ENCODE data around the gene LMNTD1. TPM values are rescaled to one million over a fixed set of nuclear protein-coding genes. Genes with fewer than 3 reads are reported as not detected.
A peak's percentile ranks its signal among the peaks of the same experiment; 100 is the strongest.

LMNTD1 gene
- total and polyA plus RNA-seq, 2 of the 4 experiments (the other 2 are of a cell fraction): 1.5 to 4.3 TPM

DNA sequence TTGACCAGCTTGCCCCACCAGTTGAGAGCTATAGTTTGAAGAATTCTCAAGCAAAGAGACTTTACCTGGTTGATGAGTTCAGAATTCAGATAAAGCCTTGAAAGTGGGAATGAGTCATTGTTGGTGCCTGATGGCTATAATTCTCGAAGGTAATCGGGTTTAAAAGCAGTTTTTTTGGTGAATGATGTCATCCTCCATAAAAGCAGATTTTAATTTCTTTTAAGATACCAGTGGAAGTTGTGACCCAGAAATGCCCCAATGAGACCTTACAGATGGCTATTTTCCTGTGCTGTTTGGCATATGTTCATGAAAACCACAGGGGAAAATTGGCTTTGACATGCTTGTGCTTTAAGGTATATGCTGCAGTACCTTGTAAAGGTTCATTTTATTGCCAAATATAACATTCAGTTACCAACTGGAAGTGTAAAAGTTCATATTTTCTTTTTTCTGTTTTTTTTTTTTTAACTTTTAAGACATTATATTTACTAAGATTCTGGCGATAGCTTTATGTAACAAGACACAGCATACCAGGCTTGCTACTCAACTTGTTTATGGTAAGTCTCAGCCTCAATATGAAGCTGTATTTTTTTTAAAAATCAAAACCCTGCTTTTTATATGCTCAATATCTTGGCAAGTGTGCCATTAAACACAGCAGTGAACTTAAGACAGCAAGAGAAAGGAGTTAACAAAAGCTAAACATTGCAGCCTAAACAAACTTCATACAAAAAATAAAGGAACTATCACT, 119.3 kb downstream of the LMNTD1 start:
- in situ Hi-C loops (cut with MboI; ENCODE audit: low sequenced_read_pairs): no loop called here
- no CpG with 5 or more reads among the region's 3 CpGs for WGBS, 2 experiments (ENCODE audit: extremely low coverage in 2 of 2, insufficient read length in 1 of 2)
- dilution Hi-C loops (cut with HindIII; ENCODE audit: low sequenced_read_pairs, unreplicated experiment): no loop called here
- H3K4me1 ChIP-seq (ENCODE audit: control insufficient read depth, insufficient read depth, low read length): peaks cover 17% of the 10 kb centered on the region
- peak overlapping the region; percentile 55 for H3K27ac ChIP-seq (ENCODE audit: insufficient read depth, low read length)
- H3K18ac ChIP-seq (ENCODE audit: low read depth, low read length): peak overlapping the region; percentile 97
- peak overlapping the region; percentile 53; the same call in 2 of the 3 replicates for H2BK15ac ChIP-seq (ENCODE audit: low read depth, low read length)
- BruUV-seq (replicated peaks): no TSS peak
- H2AFZ ChIP-seq (replicated peaks; ENCODE audit: low read length, poor library complexity): no peak overlapping the region
- peak overlapping the region; percentile 13; the same call in 1 of the 2 replicates for H4K91ac ChIP-seq (ENCODE audit: insufficient read depth, low read depth, low read length)
- H3K9me1 ChIP-seq (ENCODE audit: insufficient read depth, low read length): peaks cover 6% of the 10 kb centered on the region
- ChIA-PET CTCF (interaction anchor here (1.0 kb wide), 1 partner anchor 585 kb away, joined by 5 read pairs; no protein-coding TSS in a partner anchor), POLR2A (ENCODE audit: unreplicated experiment) (interaction anchor here (0.6 kb wide), 3 partner anchors 46 to 524 kb away, joined by 5 to 8 read pairs (median 5); no protein-coding TSS in a partner anchor)
- H3K4me3 ChIP-seq (ENCODE audit: insufficient read depth, low read depth, low read length): no peak overlapping the region
- DNase-seq (peak; percentile 52), ATAC-seq (ENCODE audit: low read depth) (peak; percentile 22)
- H4K20me1 ChIP-seq (ENCODE audit: insufficient read depth, low read length): no peaks in the 10 kb centered on the region
- TF ChIP-seq MXI1 (IDR thresholded peaks at IDR 0.05; ENCODE audit: borderline replicate concordance, low read depth, low read length) (no peak), RCOR1 (IDR thresholded peaks at IDR 0.05; ENCODE audit: insufficient replicate concordance, low read length) (no peak), CHD1 (IDR thresholded peaks at IDR 0.05; ENCODE audit: low read depth, low read length) (no peak), RAD21 (IDR thresholded peaks at IDR 0.05; ENCODE audit: low read length) (no peak), MAFK (IDR thresholded peaks at IDR 0.05; ENCODE audit: low read depth, low read length) (no peak), NFE2L2 (IDR thresholded peaks at IDR 0.05; ENCODE audit: low read depth, low read length) (no peak), BHLHE40 (IDR thresholded peaks at IDR 0.05; ENCODE audit: low read depth, low read length) (no peak), MAZ (IDR thresholded peaks at IDR 0.05; ENCODE audit: borderline replicate concordance, low read depth, low read length) (no peak)
- TF ChIP-seq, protein P1, sequence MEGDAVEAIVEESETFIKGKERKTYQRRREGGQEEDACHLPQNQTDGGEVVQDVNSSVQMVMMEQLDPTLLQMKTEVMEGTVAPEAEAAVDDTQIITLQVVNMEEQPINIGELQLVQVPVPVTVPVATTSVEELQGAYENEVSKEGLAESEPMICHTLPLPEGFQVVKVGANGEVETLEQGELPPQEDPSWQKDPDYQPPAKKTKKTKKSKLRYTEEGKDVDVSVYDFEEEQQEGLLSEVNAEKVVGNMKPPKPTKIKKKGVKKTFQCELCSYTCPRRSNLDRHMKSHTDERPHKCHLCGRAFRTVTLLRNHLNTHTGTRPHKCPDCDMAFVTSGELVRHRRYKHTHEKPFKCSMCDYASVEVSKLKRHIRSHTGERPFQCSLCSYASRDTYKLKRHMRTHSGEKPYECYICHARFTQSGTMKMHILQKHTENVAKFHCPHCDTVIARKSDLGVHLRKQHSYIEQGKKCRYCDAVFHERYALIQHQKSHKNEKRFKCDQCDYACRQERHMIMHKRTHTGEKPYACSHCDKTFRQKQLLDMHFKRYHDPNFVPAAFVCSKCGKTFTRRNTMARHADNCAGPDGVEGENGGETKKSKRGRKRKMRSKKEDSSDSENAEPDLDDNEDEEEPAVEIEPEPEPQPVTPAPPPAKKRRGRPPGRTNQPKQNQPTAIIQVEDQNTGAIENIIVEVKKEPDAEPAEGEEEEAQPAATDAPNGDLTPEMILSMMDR (conservative IDR thresholded peaks at IDR 0.05; ENCODE audit: low read depth, low read length): no peak
- TF ChIP-seq, protein P2, sequence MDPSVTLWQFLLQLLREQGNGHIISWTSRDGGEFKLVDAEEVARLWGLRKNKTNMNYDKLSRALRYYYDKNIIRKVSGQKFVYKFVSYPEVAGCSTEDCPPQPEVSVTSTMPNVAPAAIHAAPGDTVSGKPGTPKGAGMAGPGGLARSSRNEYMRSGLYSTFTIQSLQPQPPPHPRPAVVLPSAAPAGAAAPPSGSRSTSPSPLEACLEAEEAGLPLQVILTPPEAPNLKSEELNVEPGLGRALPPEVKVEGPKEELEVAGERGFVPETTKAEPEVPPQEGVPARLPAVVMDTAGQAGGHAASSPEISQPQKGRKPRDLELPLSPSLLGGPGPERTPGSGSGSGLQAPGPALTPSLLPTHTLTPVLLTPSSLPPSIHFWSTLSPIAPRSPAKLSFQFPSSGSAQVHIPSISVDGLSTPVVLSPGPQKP (IDR thresholded peaks at IDR 0.05; ENCODE audit: borderline replicate concordance, low read depth, low read length): no peak
- TF ChIP-seq, protein P3, sequence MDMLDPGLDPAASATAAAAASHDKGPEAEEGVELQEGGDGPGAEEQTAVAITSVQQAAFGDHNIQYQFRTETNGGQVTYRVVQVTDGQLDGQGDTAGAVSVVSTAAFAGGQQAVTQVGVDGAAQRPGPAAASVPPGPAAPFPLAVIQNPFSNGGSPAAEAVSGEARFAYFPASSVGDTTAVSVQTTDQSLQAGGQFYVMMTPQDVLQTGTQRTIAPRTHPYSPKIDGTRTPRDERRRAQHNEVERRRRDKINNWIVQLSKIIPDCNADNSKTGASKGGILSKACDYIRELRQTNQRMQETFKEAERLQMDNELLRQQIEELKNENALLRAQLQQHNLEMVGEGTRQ (IDR thresholded peaks at IDR 0.05; ENCODE audit: low read depth, low read length): no peak
- H3K27me3 ChIP-seq (ENCODE audit: control insufficient read depth, insufficient read depth, low read length): no peaks in the 10 kb centered on the region
- H3K14ac ChIP-seq (replicated peaks; ENCODE audit: low read depth, low read length): peak overlapping the region; percentile 33; the same call in 1 of the 2 replicates
- H2AK5ac ChIP-seq (ENCODE audit: low read depth, low read length): peak overlapping the region; percentile 30; the same call in 1 of the 2 replicates
- H3K4ac ChIP-seq (ENCODE audit: low read depth, low read length): peak overlapping the region; percentile 46; the same call in 1 of the 2 replicates
- peak overlapping the region; percentile 92 for H2BK5ac ChIP-seq (ENCODE audit: low read depth, low read length, poor library complexity, severe bottlenecking)
- H4K5ac ChIP-seq (ENCODE audit: low read depth, low read length): peak overlapping the region; percentile 97; the same call in 1 of the 2 replicates
- H3K23ac ChIP-seq (ENCODE audit: low read depth, low read length): 0 out of 2 replicates have a peak overlapping the region, but pooled peaks have one; percentile 34
- peak overlapping the region; percentile 61 for H2BK20ac ChIP-seq (ENCODE audit: low read depth, low read length)
- H3K36me3 ChIP-seq (ENCODE audit: control insufficient read depth, insufficient read depth, low read length): no peaks in the 10 kb centered on the region
- no peaks in the 10 kb centered on the region for H3K79me1 ChIP-seq (ENCODE audit: low read depth in 1 of 2, low read length in 2 of 2)
- H4K8ac ChIP-seq (ENCODE audit: low read depth in 2 of 2, low read length in 2 of 2): peak overlapping the region; percentile 32 to 52; a peak in 3 of 4 replicates
- intact Hi-C loops (cut with micrococcal nuclease): no loop called here
- peak overlapping the region; percentile 73 for H2BK120ac ChIP-seq (ENCODE audit: low read depth, low read length)
- no peaks in the 10 kb centered on the region for H3K9me3 ChIP-seq (ENCODE audit: control insufficient read depth, insufficient read depth, low read length)
- H3K4me2 ChIP-seq (ENCODE audit: low read depth, low read length): peak overlapping the region; percentile 93
- no peak overlapping the region for H2AK9ac ChIP-seq (replicated peaks; ENCODE audit: low read depth, low read length, poor library complexity)
- peak overlapping the region; percentile 68; the same call in 1 of the 2 replicates for H3K56ac ChIP-seq (ENCODE audit: extremely low read depth, insufficient read depth, low read length)
- peak overlapping the region; percentile 2; the same call in 1 of the 2 replicates for H3K9ac ChIP-seq (ENCODE audit: low read depth, low read length)

All from IMR-90 (cell line).